ENCODE measurements around the gene MCU.

DNA sequence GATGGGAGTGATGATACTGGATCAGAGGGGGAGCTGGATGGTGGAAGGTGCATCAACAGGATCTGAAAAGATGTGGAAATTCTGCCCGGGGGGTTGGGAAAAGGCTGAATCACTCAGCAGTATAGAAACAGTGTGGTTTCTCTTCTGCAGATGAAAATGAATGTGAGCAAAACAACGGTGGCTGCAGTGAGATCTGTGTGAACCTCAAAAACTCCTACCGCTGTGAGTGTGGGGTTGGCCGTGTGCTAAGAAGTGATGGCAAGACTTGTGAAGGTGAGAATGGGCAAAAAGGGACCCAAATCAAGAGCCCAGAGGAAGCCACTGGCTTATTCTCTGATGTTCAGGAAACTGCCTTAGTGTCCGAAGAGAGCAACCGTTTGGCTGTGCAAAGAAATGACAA, 214.5 kb downstream of the MCU start:
- TF ChIP-seq, protein P1, sequence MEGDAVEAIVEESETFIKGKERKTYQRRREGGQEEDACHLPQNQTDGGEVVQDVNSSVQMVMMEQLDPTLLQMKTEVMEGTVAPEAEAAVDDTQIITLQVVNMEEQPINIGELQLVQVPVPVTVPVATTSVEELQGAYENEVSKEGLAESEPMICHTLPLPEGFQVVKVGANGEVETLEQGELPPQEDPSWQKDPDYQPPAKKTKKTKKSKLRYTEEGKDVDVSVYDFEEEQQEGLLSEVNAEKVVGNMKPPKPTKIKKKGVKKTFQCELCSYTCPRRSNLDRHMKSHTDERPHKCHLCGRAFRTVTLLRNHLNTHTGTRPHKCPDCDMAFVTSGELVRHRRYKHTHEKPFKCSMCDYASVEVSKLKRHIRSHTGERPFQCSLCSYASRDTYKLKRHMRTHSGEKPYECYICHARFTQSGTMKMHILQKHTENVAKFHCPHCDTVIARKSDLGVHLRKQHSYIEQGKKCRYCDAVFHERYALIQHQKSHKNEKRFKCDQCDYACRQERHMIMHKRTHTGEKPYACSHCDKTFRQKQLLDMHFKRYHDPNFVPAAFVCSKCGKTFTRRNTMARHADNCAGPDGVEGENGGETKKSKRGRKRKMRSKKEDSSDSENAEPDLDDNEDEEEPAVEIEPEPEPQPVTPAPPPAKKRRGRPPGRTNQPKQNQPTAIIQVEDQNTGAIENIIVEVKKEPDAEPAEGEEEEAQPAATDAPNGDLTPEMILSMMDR (conservative IDR thresholded peaks at IDR 0.05 in 1 of 2, IDR thresholded peaks at IDR 0.05 in 1 of 2; ENCODE audit: low read depth in 1 of 2, low read length in 2 of 2) = no peak
- no peak for TF ChIP-seq EZH2 (IDR thresholded peaks at IDR 0.05; ENCODE audit: low read length, missing control alignments)

Measured in fibroblast of lung (primary cell).